Kidney (tissue), 14 donors: Measurements from ENCODE around the gene GNPTAB. TPM values are rescaled to one million over a fixed set of nuclear protein-coding genes. Genes with fewer than 3 reads are reported as not detected.

Experiments
- DNase-seq, 5 donors: peaks; one replicate each; pipeline ENCODE4 v3.0.0-alpha.2; 2013 to 2020
- FAIRE-seq: peaks from 2 replicates; lab custom pipeline; 2012; peaks lifted over from hg19 to GRCh38; lab: Jason Lieb, UNC
- H3K27ac ChIP-seq, 2 donors: one replicate each; pipeline ENCODE4 v1.7.0; 2013; ENCODE audit warnings: low read depth in 2 of 2, low read length in 2 of 2, inconsistent platforms in 1 of 2
- H3K27me3 ChIP-seq: one replicate; pipeline ENCODE4 v1.7.1; 2013; ENCODE audit warnings: low read length, inconsistent platforms; ENCODE audit not compliant: control insufficient read depth, insufficient read depth
- H3K36me3 ChIP-seq, 3 donors: one replicate each; pipeline versions ENCODE4 v1.7.0 to v1.7.1; 2013; ENCODE audit warnings: low read length in 3 of 3, control low read depth in 1 of 3, inconsistent platforms in 1 of 3; ENCODE audit not compliant: insufficient read depth in 3 of 3, control insufficient read depth in 2 of 3
- H3K4me1 ChIP-seq, 3 donors: one replicate each; pipeline versions ENCODE4 v1.7.0 to v1.7.1; 2013; ENCODE audit warnings: low read length in 3 of 3, inconsistent platforms in 1 of 3, low read depth in 1 of 3; ENCODE audit not compliant: control insufficient read depth in 2 of 3, insufficient read depth in 2 of 3
- H3K4me3 ChIP-seq, 3 donors: one replicate each; pipeline versions ENCODE4 v1.7.0 to v1.8.1; 2013; ENCODE audit warnings: low read length in 3 of 3, control low read depth in 1 of 3, inconsistent platforms in 1 of 3
- H3K9ac ChIP-seq, 3 donors: one replicate each; pipeline versions ENCODE4 v1.7.0 to v1.7.1; 2013; ENCODE audit warnings: low read length in 3 of 3, control low read depth in 1 of 3, inconsistent platforms in 1 of 3
- H3K9me3 ChIP-seq, 3 donors: one replicate each; pipeline versions ENCODE4 v1.7.0 to v1.7.1; 2013; ENCODE audit warnings: low read length in 3 of 3, control low read depth in 1 of 3, inconsistent platforms in 1 of 3; ENCODE audit not compliant: control insufficient read depth in 2 of 3, insufficient read depth in 1 of 3
- intact Hi-C: fragments of 100-400 bp; cut with DNase I; formaldehyde crosslinking; loops from one replicate; pipeline ENCODE4 v1.11.1; 2022
- polyA plus RNA-seq: library from polyadenylated mRNA; stranded (reverse); fragments of 350-450 nt; fragmentation: Illumina TruSeq; extraction: RNeasy Lipid Tissue Mini Kit (QIAGEN cat#74804); gene quantifications from one replicate; pipeline ENCODE4 v1.2.3, GENCODE V29; 2014; ENCODE audit warnings: low read depth, low replicate concordance; ENCODE audit not compliant: insufficient read depth
- total RNA-seq: library from RNA; stranded (reverse); fragmentation: NEBNext Ultra II Directional; extraction: Animal tissue kit (Norgen Biotek cat#: 25700); gene quantifications from one replicate; pipeline ENCODE4 v1.2.1, GENCODE V29; 2021
- TF ChIP-seq, protein P1 (sequence below): IDR thresholded peaks from 3 replicates; pipeline ENCODE4 v1.5.1; 2012; ENCODE audit warnings: mild to moderate bottlenecking, moderate library complexity, borderline replicate concordance; ENCODE audit not compliant: insufficient read depth; ENCODE audit errors: extremely low read depth
- donor health status: control.
- donor health status: control.
- donor health status: control.
- donor health status: control.
- donor health status: control.
- donor health status: DM: yes; HTN: yes; CAD: no.
- donor health status: Normal renal cell carcinoma (clear cell type).

Gene GNPTAB
- total and polyA plus RNA-seq, 2 donors from 2014 or later: 17.8 to 46.0 TPM

GRCh38 chr12:101795786-101796185, 35.0 kb downstream of the GNPTAB start:
- Histone ChIP-seq H3K9me3 (no peaks in the 10 kb centered on the region), H3K36me3 (peaks cover 0 to 4% (median 0%) of the 10 kb centered on the region in 3 donors), H3K4me1 (peaks cover 0 to 3% (median 0%) of the 10 kb centered on the region in 3 donors), H3K27me3 (no peaks in the 10 kb centered on the region), H3K4me3 (no peak overlapping the region), H3K27ac (no peak overlapping the region), H3K9ac (no peak overlapping the region)
- DNase-seq (no peak), FAIRE-seq (no peak)
- TF ChIP-seq, protein P1, sequence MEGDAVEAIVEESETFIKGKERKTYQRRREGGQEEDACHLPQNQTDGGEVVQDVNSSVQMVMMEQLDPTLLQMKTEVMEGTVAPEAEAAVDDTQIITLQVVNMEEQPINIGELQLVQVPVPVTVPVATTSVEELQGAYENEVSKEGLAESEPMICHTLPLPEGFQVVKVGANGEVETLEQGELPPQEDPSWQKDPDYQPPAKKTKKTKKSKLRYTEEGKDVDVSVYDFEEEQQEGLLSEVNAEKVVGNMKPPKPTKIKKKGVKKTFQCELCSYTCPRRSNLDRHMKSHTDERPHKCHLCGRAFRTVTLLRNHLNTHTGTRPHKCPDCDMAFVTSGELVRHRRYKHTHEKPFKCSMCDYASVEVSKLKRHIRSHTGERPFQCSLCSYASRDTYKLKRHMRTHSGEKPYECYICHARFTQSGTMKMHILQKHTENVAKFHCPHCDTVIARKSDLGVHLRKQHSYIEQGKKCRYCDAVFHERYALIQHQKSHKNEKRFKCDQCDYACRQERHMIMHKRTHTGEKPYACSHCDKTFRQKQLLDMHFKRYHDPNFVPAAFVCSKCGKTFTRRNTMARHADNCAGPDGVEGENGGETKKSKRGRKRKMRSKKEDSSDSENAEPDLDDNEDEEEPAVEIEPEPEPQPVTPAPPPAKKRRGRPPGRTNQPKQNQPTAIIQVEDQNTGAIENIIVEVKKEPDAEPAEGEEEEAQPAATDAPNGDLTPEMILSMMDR: no peak
- intact Hi-C loops: no loop called here

DNA sequence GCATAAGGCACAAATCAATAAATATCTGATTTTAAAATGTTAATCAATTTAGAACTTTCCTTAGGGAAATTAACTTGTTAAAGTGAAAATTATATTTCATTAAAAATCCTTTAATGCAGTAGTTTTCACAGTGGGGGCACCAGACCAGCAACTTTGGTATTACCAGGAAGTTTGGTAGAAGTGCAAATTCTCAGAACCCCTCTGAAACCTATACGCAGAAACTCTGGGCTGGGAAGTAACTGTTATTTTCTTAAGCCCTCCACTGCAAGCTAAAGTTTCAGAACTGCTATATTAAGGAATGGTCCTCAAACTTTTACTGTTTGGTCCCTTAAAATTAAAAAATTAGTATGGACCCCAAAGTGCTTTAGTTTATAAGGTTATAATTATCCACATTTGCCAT, 35.7 kb downstream of the GNPTAB start:
- no peak overlapping the region for H3K27ac ChIP-seq
- FAIRE-seq (no peak), DNase-seq (no peak)
- no peaks in the 10 kb centered on the region for H3K27me3 ChIP-seq
- TF ChIP-seq, protein P1: no peak
- H3K9me3 ChIP-seq: no peaks in the 10 kb centered on the region
- H3K36me3 ChIP-seq: peaks cover 0 to 4% (median 0%) of the 10 kb centered on the region in 3 donors
- H3K9ac ChIP-seq: no peak overlapping the region
- H3K4me1 ChIP-seq: peaks cover 0 to 3% (median 0%) of the 10 kb centered on the region in 3 donors
- intact Hi-C loops: no loop called here
- no peak overlapping the region for H3K4me3 ChIP-seq

DNA sequence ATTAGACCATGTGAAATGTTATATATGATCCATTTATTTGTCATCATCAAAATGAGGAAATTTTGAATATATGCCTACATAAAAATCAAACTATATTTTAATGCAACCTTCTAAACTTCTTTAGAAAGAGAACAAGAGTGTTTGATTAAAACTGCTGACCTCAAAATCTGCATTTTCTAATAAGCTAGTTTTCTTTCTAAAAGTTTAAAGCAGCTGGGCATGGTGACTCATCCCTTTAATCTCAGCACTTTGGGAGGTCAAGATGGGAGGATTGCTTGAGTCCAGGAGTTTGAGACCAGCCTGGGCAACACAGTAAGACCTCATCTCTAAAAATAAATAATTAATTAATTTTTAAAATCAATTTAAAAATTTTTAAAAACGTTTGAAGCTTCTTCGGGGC, 36.2 kb downstream of the GNPTAB start:
- H3K4me1 ChIP-seq: peaks cover 0 to 3% (median 0%) of the 10 kb centered on the region in 3 donors
- peaks cover 0 to 4% (median 0%) of the 10 kb centered on the region in 3 donors for H3K36me3 ChIP-seq
- FAIRE-seq: peak; percentile 38
- intact Hi-C loops: no loop called here
- TF ChIP-seq, protein P1: no peak
- H3K27ac ChIP-seq: no peak overlapping the region
- no peaks in the 10 kb centered on the region for H3K27me3 ChIP-seq
- no peak overlapping the region for H3K4me3 ChIP-seq
- no peak for DNase-seq
- no peaks in the 10 kb centered on the region for H3K9me3 ChIP-seq
- no peak overlapping the region for H3K9ac ChIP-seq

DNA sequence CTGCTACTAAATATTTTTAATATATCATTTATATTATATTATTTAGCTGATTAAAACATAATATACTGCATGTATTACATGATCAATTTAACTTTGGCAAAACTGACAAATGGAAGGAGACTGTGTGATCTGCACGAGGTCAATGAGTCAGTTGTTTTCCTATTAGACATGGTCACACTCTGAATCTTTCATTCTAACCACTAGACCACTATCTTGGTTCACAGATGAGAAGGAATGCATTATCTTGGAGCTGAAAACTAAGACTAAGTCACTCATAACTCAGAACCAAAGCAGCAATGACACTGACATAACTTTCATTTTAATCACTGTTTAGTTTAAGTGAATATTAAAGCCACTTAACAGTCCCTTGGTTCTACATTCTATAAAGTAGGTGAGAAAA, 37.4 kb downstream of the GNPTAB start:
- no peak for DNase-seq
- H3K9ac ChIP-seq: no peak overlapping the region
- FAIRE-seq: no peak
- H3K27me3 ChIP-seq: no peaks in the 10 kb centered on the region
- TF ChIP-seq, protein P1: no peak
- H3K4me1 ChIP-seq: peaks cover 0 to 3% (median 0%) of the 10 kb centered on the region in 3 donors
- peaks cover 0 to 4% (median 0%) of the 10 kb centered on the region in 3 donors for H3K36me3 ChIP-seq
- H3K9me3 ChIP-seq: no peaks in the 10 kb centered on the region
- no peak overlapping the region for H3K4me3 ChIP-seq
- intact Hi-C loops: no loop called here
- H3K27ac ChIP-seq: no peak overlapping the region
